Aorta (tissue), 5 donors: ENCODE measurements around the gene RAD54L. TPM values are rescaled to one million over a fixed set of nuclear protein-coding genes. Genes with fewer than 3 reads are reported as not detected.

Experiments
- ATAC-seq: fragments of 200-7000 bp; cut with Tn5 transposase; one replicate; pipeline ENCODE4 v1.9.1; 2022; ENCODE audit warnings: moderate library complexity; ENCODE audit not compliant: low FRiP score
- DNase-seq, 2 donors: peaks; one replicate each; pipeline ENCODE4 v3.0.0-alpha.2; 2020
- H3K27ac ChIP-seq, 2 donors: one replicate each; pipeline ENCODE4 v1.5.1; 2013; ENCODE audit warnings: low read length in 2 of 2, mild to moderate bottlenecking in 2 of 2, moderate library complexity in 2 of 2, control low read depth in 1 of 2, inconsistent platforms in 1 of 2, low read depth in 1 of 2
- H3K27me3 ChIP-seq, 2 donors: one replicate each; pipeline ENCODE4 v1.6.1; 2013; ENCODE audit warnings: control low read depth in 1 of 2, low read length in 1 of 2, mild to moderate bottlenecking in 1 of 2, moderate library complexity in 1 of 2; ENCODE audit not compliant: insufficient read depth in 2 of 2, control insufficient read depth in 1 of 2
- H3K36me3 ChIP-seq, 2 donors: one replicate each; pipeline ENCODE4 v1.6.1; 2013; ENCODE audit warnings: control low read depth in 1 of 2, low read length in 1 of 2, mild to moderate bottlenecking in 1 of 2; ENCODE audit not compliant: insufficient read depth in 2 of 2, control insufficient read depth in 1 of 2
- H3K4me1 ChIP-seq, 2 donors: one replicate each; pipeline ENCODE4 v1.6.1; 2013; ENCODE audit warnings: low read length in 2 of 2, control low read depth in 1 of 2, mild to moderate bottlenecking in 1 of 2, moderate library complexity in 1 of 2; ENCODE audit not compliant: insufficient read depth in 2 of 2, control insufficient read depth in 1 of 2
- H3K4me3 ChIP-seq, 2 donors: one replicate each; pipeline ENCODE4 v1.5.1; 2013; ENCODE audit warnings: low read length in 2 of 2, control low read depth in 1 of 2, mild to moderate bottlenecking in 1 of 2
- H3K9me3 ChIP-seq: one replicate; pipeline ENCODE4 v1.6.1; 2013; ENCODE audit warnings: mild to moderate bottlenecking, low read length; ENCODE audit not compliant: control insufficient read depth
- WGBS, 2 donors: extraction: QIAGEN DNeasy Blood & Tissue Kit; methylation state at CpG; one replicate each; pipeline ENCODE4 v1.1.7; 2013; 5-methylcytosine and 5-hydroxymethylcytosine counted together
- intact Hi-C, 2 donors: fragments of 100-400 bp; cut with DNase I; formaldehyde crosslinking; loops; one replicate each; pipeline versions ENCODE4 v1.14.2 to v1.15.0; 2022
- polyA plus RNA-seq, 2 donors: library from polyadenylated mRNA; stranded (reverse); fragments of 200-250 nt; gene quantifications; one replicate each; pipeline ENCODE4 v1.2.3, GENCODE V29; 2013
- total RNA-seq, 2 donors: library from RNA; stranded (reverse); fragmentation: NEBNext Ultra II Directional; extraction: Animal tissue kit (Norgen Biotek cat#: 25700); gene quantifications; one replicate each; pipeline ENCODE4 v1.2.1, GENCODE V29; 2021
- donor health status: healthy with polysubstance abuse.
- donor health status: Bipolar disorder and iron deficiency.
- donor health status: DM: no; HTN: no; CAD: no.
- donor health status: DM: no; HTN: no; CAD: no.
- donor health status: DM: yes; HTN: yes; CAD: no.

Gene RAD54L
- total and polyA plus RNA-seq, 4 donors, result 1.6 to 4.2 (median 2.3) TPM; not detected in 1

DNA sequence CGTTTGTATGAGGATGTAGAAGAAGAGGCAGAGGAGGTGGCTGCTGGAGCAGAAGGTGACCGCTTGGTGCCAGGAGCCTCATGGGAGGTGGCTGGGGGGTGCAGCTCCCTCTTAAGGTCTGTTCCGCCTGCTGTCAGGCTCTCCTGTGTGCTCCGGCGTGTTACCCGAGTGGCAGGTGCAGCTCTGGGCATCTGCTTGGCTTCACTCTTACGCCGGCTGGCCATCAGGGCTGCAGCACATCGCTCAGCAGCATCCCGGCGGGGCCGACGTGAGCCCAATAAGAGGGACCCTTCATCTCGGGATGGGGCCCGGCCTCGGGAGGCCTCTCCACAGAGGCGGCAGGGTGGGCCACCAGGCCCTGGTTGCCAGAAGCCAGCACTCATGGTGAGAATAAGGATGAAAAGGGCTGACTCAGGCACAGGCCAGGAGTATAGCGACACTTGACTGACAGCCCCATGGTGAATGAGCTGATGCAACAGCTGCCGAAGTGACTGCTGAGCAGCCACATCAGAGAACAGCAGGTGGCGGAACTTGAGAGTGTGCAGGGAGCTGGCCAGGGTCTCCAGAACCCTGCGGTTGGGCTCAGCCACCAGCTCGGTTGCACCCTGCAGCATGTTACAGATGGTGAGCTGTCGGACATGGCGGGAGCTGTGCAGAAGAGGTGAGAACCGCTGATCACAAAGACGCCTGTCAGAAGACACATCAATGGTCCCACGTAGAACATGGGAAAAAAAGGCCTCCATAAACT is 38.3 kb downstream of the RAD54L start:
- no peak for DNase-seq
- no peaks in the 10 kb centered on the region for H3K27me3 ChIP-seq
- ATAC-seq, result peak; percentile 15
- 84 to 86% methylated on average over 27 of the region's 27 CpGs for WGBS, 2 donors
- no peaks in the 10 kb centered on the region for H3K4me1 ChIP-seq
- H3K36me3 ChIP-seq, result peaks cover 6 to 8% of the 10 kb centered on the region in 2 donors
- no peaks in the 10 kb centered on the region for H3K9me3 ChIP-seq
- no peak overlapping the region for H3K27ac ChIP-seq
- no peak overlapping the region for H3K4me3 ChIP-seq
- intact Hi-C loops, result no loop called here

DNA sequence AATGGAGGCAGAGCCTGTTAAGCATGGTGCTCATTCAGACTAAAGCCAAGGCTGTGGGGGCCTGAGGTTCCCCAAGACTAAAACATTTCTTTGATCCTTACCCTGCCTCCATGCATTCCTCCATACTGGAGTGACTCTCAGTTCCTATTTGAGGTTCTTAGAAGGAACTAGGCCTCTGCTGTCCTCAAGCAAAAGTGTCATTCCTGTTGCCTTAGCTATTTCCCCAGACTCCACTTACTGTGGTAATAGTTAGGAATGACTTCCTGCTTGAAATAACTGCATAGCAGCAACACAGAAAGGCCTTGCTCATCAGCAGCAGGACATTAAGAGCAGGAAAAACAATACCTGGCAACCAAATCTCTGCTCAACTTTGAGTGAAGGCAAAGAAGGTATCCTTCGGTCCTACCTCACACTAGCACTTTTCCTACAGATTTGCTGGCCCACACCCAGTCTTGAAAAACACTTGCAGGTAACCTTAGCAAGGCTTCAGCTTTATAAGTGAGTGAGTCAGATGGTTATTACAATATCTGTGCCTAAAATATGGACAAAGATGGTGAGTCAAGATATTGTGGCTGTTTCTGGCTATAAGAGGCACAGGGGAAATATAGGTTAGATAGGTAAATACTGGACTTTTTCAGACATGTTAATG is 41.0 kb downstream of the RAD54L start:
- WGBS, 2 donors, result 75 to 88% methylated on average over 1 of the region's 1 CpG
- ATAC-seq (no peak), DNase-seq (no peak)
- Histone ChIP-seq H3K36me3 (peaks cover 8% of the 10 kb centered on the region in 2 donors), H3K9me3 (no peaks in the 10 kb centered on the region), H3K27ac (no peak overlapping the region), H3K27me3 (no peaks in the 10 kb centered on the region), H3K4me3 (no peak overlapping the region), H3K4me1 (no peaks in the 10 kb centered on the region)
- intact Hi-C loops, result no loop called here

DNA sequence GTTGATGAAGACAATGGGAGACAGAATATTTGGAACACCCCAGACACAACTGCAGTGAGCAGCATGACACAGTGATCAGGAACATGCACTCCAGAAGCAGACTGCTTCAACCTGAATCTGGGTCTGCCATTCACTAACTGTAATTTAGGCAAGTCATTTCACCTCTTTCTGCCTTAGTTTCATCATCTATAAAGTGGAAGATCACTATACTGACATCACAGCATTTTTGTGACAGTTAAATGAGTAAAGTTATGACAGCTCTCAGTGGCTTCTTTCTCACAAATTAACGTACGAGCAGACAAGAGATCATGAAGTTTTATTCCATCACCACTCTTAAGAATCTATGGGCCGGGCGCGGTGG is 41.6 kb downstream of the RAD54L start:
- WGBS, 2 donors, result 95 to 97% methylated on average over 5 of the region's 5 CpGs
- no peak overlapping the region for H3K27ac ChIP-seq
- no peak for ATAC-seq
- no peaks in the 10 kb centered on the region for H3K9me3 ChIP-seq
- no peak for DNase-seq
- H3K27me3 ChIP-seq, result no peaks in the 10 kb centered on the region
- H3K4me1 ChIP-seq, result no peaks in the 10 kb centered on the region
- intact Hi-C loops, result no loop called here
- H3K4me3 ChIP-seq, result no peak overlapping the region
- H3K36me3 ChIP-seq, result peaks cover 8% of the 10 kb centered on the region in 2 donors

DNA sequence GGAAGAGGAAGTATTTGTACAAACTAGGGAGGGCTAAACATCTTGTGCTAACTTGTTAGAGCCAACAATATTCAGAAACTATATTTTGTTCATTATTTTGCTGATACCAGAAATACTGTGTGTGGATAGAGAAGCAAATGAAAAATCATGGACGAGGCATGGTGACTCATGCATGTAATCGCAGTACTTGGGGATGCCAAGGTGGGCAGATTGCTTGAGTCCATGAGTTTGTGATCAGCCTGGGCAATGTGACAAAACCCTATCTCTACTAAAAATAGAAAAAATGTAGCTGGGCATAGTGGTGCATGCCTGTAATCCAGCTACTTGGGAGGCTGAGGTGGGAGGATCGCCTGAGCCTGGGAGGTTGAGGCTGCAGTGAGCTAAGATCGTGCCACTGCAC is 42.4 kb downstream of the RAD54L start:
- ATAC-seq (no peak), DNase-seq (no peak)
- 76 to 82% methylated on average over 4 of the region's 4 CpGs for WGBS, 2 donors
- Histone ChIP-seq H3K27ac (no peak overlapping the region), H3K9me3 (no peaks in the 10 kb centered on the region), H3K27me3 (no peaks in the 10 kb centered on the region), H3K4me3 (no peak overlapping the region), H3K4me1 (no peaks in the 10 kb centered on the region), H3K36me3 (peaks cover 5 to 8% of the 10 kb centered on the region in 2 donors)
- intact Hi-C loops, result no loop called here

DNA sequence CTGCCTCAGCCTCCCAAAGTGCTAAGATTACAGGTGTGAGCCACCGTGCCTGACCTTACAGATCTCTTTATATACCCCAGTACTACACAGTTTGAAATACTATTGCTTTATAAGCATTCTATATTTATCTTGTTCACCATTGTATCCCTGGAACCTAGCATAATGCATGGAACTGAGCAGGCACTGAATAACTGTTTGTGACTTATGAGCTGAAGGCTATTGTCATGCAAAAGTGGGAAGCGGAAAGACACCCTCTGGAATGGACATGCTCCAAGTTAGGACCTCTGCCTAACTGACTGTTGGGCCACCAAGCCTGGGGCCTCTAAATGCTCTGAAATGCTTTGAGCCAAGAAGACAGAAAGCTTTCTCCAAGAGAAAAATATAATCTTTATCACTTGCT is 47.7 kb downstream of the RAD54L start:
- H3K4me1 ChIP-seq, result no peaks in the 10 kb centered on the region
- no peaks in the 10 kb centered on the region for H3K27me3 ChIP-seq
- no peak overlapping the region for H3K4me3 ChIP-seq
- intact Hi-C loops, result no loop called here
- DNase-seq (no peak), ATAC-seq (no peak)
- H3K36me3 ChIP-seq, result peaks cover 2 to 9% of the 10 kb centered on the region in 2 donors
- no peak overlapping the region for H3K27ac ChIP-seq
- no peaks in the 10 kb centered on the region for H3K9me3 ChIP-seq
- 93 to 94% methylated on average over 2 of the region's 2 CpGs for WGBS, 2 donors

DNA sequence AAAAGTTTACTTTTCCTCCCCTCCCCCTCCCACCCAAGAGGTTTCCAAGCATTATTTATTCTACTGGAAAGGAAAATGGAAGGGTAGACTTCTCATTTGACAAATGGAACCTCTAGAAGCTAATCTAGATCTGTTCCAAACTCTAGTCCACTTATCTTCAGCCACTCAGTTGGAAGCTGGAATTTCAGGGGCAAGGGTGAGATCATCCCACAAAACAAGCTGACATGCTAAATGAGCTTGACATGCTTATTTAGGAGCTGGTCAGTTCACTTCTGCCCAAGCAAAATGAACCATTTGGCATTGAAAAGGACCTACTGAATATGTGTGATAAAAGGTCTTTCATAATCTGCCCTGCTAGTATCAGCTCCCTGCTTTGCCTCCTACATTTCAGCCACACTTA is 50.8 kb downstream of the RAD54L start:
- ATAC-seq (no peak), DNase-seq (no peak)
- Histone ChIP-seq H3K9me3 (no peaks in the 10 kb centered on the region), H3K4me1 (no peaks in the 10 kb centered on the region), H3K27me3 (no peaks in the 10 kb centered on the region), H3K27ac (no peak overlapping the region), H3K4me3 (no peak overlapping the region), H3K36me3 (peaks cover 2 to 8% of the 10 kb centered on the region in 2 donors)
- intact Hi-C loops, result no loop called here

DNA sequence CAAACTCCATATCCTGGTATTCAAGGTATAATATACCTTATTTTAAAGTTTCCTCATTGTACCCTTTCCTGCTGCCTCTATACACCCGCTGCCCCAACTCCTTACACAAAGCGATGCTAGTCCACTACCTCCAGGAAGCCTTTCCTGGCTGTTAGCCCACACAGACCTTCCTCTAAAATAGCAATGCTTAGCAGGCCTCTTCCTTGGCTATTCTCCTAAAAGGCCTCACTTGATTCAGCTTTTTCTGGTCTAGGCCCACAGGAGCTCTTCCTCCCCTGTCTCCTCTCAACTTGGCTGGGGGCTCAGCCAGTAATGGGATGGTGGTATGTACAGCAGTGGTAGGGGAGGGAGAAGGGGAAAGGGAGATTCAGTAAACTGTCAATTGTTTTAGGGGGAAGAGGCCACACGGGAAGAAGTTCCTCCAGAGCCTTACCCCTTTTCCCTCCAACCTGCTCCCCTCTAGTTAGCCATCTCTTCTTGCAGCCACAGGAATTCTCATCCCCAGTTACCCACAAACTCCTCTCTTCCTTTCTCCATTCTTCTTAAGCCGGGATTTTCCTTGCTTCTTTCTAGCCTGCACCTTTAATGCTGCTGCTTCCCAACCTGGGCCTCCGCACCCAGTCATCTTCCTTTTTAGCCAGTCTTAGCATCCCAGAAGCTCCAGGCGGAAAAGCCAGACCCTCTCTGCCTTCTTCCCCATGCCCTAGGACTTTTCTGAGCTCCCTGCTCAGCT is 53.3 kb downstream of the RAD54L start:
- H3K4me1 ChIP-seq, result no peaks in the 10 kb centered on the region
- ATAC-seq (no peak), DNase-seq (no peak)
- H3K27me3 ChIP-seq, result no peaks in the 10 kb centered on the region
- peaks cover 2 to 4% of the 10 kb centered on the region in 2 donors for H3K36me3 ChIP-seq
- H3K4me3 ChIP-seq, result peak overlapping the region in 1 of 2 donors; percentile 75
- no peaks in the 10 kb centered on the region for H3K9me3 ChIP-seq
- peak overlapping the region; percentile 87 to 93 for H3K27ac ChIP-seq
- intact Hi-C loops, result loop anchor here (2.0 to 5.0 kb wide), 3 partner anchors 46 to 54 kb away; partner anchors contain the start of gene RAD54L (in 1 of the 2)
- 24 to 31% methylated on average over 6 of the region's 6 CpGs for WGBS, 2 donors

DNA sequence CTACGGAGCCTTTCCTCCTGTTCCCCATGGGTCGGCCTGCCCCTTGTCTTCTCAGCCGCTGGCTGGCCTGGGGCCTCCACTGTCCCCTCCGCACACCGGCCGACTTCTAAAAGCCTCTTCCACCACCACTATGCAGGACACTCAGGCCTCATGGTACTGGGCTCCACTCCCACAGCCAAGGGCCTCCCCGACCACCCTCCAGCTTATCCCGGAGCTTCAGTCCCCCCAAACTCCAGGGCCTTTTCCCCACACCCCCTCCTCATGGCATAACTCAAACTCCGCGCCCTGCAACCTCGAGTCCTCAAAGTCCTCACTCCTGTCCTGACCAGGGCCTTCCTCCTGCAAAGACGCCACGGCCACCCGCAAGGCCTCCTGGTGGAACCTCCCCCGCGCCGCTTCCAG is 53.8 kb downstream of the RAD54L start:
- Histone ChIP-seq H3K4me3 (peak overlapping the region; percentile 75 to 83), H3K4me1 (no peaks in the 10 kb centered on the region), H3K9me3 (no peaks in the 10 kb centered on the region), H3K27me3 (no peaks in the 10 kb centered on the region), H3K27ac (peak overlapping the region; percentile 87 to 93), H3K36me3 (peaks cover 2 to 4% of the 10 kb centered on the region in 2 donors)
- intact Hi-C loops, result loop anchor here (2.0 to 5.0 kb wide), 3 partner anchors 46 to 54 kb away; partner anchors contain the start of gene RAD54L (in 1 of the 2)
- ATAC-seq, result no peak
- no peak for DNase-seq
- 2 to 3% methylated on average over 17 of the region's 17 CpGs for WGBS, 2 donors
